Activated CD4-positive, alpha-beta T cell treated with anti-CD3 and anti-CD28 coated beads, Interleukin-2, amount 50 U/mL, for 16 hours (primary cell): ENCODE measurements around the gene TCERG1L.

ENCODE experiments used
- DNase-seq: peaks from one replicate; pipeline ENCODE4 v3.0.0-alpha.2; 2020

Gene TCERG1L

GRCh38 chr10:131222986-131223385 lies 88.5 kb downstream of the TCERG1L start:
- DNase-seq, result no peak

DNA sequence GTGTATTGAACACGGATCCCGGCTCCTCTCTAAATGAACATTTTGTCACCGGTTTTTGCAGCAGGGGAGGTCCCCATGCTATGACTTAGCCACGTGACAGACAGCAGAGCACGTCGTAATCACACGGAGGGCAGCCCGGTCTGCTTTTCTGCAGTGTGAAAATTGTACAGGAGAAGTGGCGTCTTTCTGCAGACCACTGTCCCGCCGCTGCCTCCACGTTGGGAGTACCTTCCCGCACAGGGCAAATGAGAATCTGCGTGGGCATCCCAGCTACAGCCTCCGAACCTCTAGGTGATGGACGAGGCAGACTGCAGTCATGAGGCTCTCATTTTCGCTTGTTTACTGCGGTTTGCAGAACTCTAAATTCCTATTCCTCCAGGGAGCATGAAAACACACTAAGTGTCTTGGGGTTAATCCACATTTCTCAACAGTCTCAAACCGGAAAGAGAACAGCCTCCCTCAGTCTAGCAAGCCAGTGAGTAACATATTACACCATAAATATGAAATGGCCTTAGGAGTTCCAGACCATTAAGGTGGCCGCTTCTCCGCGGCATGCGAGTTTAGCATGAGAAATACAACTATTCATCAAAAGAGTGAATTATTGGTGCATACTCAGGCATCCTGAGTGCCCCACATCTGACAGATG lies 89.8 kb downstream of the TCERG1L start:
- no peak for DNase-seq

GRCh38 chr10:131220601-131221171 lies 90.8 kb downstream of the TCERG1L start:
- no peak for DNase-seq

GRCh38 chr10:131219955-131220489 lies 91.5 kb downstream of the TCERG1L start:
- no peak for DNase-seq

GRCh38 chr10:131219584-131219886 lies 92.0 kb downstream of the TCERG1L start:
- DNase-seq, result no peak

DNA sequence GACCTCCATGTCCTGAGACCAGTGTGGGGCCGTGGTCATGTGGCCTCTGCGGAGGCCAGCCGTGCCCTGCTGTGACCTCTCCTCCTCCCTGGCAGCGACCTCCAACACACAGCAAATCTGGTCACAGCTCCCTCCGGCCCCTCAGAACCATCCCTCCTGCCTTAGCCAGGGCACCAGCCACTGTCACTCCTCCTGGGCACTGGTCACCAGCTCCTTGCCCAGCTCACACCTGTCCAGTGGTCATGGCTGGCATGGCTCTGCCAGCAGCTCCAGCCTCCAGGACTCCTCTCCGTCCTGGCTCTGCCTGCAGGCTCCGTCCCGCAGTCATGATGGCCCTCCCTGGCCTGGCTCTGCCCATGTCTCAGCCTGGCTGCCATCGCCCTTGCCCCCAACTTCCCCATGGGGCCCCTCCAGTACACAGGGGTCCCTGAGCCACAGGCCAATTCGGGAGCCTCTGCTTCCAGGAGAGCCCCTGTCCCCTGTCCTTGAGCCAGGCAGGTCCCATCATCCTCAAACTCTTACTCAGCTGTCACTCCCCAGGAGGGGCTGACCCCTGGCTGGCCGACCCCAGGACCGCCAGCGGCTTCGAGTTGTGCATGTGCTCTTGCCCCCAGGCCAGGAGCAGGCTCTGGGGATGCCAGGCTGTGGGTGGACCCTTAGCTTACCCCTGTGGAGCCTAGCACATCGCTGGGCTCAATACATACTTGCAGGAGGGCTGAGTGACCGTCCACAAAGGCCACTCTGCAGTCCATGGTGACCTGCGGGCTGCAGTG lies 92.5 kb downstream of the TCERG1L start:
- no peak for DNase-seq

- no peak for DNase-seq
Observed at GRCh38 chr10:131216681-131217230, 94.8 kb downstream of the TCERG1L start.

DNA sequence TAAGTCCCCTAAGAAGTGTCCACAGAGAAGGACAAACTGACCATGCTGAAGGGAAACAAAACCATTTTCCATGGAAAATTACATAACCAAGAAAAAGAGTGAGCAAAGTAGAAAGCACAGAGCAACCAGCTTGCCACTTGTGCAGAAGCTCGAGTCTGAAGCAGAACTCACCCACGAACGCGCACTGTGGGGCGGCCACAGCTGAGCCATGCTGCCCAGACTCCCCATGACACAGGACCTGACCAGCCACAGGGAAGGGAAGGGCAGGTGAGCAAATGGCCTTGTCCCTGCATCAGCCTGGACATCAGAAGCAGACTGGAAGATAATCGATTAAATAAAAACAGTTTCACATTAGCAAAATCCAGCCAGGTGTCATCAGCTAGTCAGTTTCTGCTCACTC lies 95.7 kb downstream of the TCERG1L start:
- DNase-seq, result no peak

GRCh38 chr10:131214521-131215244 lies 96.8 kb downstream of the TCERG1L start:
- DNase-seq, result no peak

DNA sequence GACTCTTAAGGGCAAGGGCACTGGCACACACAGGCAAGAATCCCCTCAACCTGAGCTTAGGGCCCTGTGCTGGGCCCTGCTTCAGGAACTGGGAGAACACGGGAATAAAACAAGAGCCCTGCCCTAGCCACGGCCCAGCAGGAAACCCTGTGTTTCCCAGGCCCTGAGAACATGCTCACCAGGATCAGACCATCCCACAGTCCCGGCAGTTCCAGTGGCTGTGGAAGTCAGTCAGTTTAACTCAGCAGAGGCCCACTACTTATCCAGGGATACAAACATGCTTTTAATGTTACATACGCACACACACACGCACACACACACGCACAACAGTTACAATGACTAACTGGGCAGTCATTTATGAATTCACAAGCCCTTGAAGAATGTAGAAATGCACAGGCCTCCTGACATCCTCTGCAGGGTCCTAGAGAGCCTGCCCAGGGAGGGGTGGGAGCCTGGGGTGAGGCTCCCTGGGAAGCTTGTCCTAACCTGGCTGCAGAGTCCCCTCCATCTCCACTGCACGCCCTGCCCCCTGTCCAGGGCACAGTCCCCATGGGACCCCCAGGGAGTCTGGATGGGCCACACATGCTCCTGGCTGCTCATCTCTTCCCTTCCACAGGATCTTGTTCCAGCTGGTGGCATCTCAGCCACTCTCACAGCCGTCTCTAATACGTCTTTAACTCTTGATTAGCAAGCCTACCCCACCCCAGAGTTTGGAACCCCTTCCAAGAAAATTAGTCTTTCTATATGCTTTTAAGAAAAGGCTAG lies 97.6 kb downstream of the TCERG1L start:
- DNase-seq, result no peak

- DNase-seq, result no peak
Observed at GRCh38 chr10:131212763-131213325, 98.7 kb downstream of the TCERG1L start.

- no peak for DNase-seq
Observed at GRCh38 chr10:131211965-131212619, 99.4 kb downstream of the TCERG1L start.

DNA sequence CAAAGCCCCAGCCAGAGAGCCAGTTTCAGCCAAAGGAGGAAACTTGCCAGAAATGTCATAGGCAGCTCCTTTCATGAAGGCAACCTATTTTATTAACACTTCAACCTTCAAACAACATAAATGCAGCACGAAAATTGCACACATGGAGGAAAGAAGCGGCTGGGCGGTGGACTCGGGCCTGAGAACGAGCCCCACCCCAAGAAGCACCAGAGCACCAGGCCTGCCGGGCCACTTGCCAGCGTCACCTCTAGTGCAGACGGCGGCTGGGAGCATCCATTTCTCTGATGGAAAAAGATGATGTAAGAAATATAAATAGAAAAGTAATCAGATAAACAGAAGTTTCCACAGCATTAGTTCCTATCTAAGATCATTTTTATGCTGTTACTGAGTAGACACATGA lies 100.0 kb downstream of the TCERG1L start:
- DNase-seq, result no peak

DNA sequence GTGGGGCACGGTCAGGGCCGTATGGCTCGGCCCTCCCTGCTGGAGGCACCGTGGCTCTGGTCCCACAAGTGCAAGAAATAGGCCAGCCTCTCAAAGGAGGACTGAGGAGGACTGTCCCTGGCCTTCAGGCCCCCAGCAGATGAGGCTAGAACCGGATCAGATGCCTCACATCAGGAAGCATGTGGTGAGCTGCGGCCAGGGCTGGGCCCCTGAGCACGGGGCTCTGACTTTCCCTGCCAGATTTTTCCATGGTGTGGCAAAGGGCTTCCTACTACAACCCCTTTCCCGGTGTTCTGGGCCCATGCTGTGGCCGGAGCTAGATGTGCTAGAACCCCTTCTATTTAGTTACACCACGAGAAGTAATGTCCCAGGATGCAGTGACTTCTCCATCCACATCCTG lies 100.4 kb downstream of the TCERG1L start:
- DNase-seq, result no peak

- no peak for DNase-seq
Observed at GRCh38 chr10:131210181-131210580, 101.3 kb downstream of the TCERG1L start.

DNA sequence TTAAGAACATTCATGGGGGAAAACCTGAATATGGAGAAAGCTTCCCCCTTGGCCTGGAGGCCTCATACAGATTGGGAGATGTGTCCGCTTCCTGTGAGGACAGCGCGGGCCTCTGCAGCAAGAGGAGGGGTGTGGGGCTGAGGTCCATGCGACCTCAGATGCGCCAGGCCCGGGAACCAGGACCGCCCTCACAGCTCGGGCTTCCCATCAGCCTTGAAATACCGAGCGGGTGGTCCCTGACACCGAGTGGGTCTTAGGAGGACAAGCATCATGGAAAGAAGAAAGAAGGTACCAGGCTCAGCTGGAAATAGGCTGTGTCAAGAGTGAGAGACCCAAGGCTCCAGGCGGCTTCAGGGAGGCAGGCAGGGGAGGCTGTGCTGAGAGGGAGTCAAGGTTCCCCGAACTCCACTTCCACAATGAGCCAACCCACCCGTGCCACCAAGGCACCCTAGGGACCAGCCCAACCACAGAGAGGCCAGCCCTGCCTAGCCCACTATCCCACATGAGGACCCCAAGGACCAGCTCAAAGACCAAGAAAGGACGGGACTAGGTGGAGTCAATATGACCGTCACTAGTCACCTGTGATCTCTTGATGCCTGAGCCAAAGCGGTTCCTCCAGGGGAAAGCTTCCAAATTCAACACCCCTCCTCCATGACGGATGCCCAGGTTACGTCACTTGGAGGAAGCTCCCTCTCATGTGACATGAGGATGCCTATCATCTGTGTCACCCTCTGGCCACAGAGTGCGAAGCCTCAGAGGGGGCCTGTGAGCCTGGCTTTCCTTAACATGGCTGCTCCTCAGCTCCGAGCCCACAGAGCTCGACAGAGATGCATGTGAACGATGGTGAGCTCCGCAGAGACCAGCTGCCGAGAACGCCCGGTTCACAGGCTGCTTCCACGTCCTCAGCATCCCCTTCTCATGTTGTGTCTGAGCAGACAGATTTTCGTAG lies 103.7 kb downstream of the TCERG1L start:
- DNase-seq, result no peak

DNA sequence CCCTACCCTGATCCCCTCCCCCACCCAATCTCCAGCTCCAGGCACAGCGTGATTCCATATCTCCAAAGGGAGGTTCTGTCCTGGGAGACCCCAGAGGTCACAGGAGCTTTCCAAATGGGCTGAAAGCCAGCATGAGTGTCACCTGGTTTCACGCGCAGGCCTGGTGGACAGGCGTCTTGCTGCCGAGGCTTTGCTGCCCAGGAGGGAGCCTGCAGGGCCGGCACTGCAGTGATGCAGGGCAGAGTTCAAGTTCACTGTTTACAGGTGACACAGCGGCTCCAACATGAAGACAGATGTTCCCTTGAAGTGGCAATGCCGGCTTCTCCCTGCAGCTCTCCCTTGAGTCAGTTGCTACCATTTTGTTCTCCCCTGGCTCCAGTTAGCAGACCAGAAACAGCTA lies 104.3 kb downstream of the TCERG1L start:
- no peak for DNase-seq

DNA sequence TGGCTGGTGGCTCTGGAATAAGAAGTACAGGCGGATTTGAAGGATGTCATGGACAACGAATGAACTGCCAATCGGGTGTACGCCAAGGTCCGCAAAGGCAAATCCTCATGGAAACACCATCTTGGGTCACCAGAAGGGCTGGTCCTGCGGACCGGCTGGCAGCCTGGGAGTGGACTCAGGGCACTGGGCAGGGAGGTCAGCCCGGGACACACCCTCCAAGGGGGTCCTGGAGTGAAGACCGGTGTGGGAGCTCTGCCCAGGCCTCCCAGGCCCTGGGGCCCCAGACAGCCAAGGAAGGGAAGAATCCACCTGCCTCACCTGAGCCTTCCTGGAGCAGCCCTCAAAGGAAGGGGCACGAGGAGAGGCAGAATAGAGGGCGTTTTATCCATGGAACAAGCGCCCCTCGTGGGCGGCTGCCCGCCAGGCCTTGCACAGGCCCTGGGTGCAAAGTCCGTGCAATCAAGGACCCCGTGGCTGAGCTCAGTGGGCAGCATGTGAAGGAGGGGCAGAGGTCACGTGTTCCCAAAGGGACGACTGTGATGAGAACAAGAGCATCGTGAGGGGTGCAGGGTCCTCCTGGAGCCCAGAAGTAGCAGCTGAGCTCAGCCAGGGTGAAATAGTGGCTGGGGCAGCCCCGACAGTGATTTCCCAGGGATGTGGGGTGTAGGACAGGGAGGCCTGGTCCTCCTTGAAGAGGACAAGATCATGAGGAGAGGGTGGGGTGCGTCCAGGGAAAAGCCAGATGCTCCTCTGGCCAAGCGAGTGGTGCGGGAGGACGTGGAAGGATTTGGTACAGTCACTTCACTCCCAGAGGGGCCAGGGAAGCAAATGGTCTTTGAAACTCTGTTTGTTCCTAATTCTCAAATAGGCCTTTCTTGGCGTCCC lies 105.2 kb downstream of the TCERG1L start:
- DNase-seq, result no peak

GRCh38 chr10:131205556-131205955 lies 106.0 kb downstream of the TCERG1L start:
- DNase-seq, result no peak
